GM21381 (cell line): Measurements from ENCODE around the gene TOP2B.

Experiments used
- ATAC-seq: cut with Tn5 transposase; IDR thresholded peaks from one replicate; pipeline ENCODE4 v1.9.1; 2021; ENCODE audit warnings: mild to moderate bottlenecking, moderate library complexity; ENCODE audit not compliant: unreplicated experiment

TOP2B gene

DNA sequence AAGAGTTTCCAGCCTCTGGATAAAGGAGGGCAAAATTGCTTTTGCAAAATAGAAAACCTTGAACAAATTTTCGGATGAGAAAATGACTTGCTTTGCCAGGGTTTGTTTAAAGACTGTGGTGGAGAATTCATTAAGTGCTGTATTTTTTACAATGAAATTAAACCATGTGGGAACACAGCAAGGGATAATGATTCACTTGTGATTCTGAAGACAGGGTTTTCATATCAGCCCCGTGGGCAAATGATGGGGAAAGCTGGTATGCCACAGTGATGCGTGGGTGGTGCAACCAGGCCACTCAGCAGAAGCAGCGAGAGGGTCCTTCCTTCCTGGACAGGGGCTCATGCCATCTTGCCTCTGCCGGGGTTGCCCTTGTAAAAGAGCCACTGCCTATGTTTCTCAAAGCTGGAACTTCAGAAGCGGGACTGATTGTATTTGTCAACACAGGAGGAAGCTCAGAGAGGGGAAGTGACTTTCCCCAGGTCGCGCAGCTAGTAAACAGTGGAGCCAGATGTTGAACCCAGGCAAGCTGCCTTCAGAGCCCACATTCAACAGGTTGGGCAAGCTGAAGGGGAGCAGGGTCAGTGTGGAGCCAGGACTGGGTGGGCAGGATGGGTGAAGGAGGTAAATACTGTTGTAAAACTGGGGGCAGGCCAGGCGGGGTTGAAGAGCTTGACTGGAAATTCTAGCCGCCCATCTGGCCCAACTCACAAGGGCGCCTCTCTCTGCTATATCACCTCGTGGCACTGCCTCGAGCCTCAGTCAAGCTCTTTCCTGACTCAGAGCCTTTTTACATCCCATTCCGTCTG is 79.1 kb downstream of the TOP2B start:
- no peak for ATAC-seq

DNA sequence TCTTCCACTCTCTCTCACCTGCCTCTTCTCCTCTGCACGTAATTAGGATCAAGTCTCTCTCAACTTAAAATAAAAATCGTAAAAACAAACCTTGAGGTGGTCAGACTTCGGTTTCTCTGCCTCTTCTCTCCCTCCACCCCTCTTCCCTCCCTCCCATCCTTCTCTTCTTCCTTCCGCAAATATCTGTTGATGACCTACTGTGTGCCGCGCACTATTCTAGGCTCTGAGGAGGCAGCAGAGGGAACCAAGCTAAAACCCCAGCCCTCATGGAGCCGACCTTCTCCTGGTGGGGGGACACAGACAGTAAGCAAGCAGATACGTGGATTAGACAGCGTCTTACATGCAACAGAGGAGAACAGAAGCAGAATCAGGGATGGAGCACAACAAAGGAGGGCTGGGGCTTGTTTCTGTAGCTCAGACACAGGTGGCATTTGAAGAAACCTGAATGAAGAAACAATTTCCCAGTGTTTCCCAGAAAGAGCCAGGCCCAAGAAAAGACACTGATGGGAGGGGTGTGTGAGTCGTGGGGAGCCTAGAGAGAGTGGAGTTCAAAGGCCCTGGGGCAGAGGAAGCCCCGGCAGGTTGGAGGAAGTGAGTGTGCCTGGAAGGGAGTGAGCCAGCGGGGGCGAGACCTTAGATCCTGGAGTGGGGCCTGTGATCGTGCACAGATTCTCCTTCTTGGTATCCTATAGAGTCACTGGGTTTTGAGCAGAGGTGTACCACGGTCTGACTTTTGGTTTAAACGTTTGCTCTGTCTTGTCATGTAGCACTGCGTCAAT is 80.5 kb downstream of the TOP2B start:
- no peak for ATAC-seq

DNA sequence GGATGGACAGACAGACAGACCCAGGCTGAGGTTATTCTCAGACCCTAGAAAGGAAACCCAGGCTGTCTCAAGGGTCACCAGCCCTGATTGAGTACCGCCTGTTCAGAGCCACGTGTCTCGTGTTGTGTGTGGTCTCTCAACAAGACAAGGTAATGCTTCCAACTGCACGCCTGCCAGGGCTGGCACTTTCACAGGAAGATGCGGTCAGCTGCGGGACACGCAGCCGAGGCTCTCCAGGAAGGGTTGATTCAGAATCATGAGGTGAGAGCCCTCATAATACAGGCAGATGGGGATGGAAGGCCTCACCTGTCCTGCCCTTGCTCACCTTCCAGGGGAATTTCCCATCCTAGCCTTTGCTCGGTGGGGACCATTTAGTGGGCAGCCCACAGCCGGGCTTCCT is 81.4 kb downstream of the TOP2B start:
- ATAC-seq: no peak

DNA sequence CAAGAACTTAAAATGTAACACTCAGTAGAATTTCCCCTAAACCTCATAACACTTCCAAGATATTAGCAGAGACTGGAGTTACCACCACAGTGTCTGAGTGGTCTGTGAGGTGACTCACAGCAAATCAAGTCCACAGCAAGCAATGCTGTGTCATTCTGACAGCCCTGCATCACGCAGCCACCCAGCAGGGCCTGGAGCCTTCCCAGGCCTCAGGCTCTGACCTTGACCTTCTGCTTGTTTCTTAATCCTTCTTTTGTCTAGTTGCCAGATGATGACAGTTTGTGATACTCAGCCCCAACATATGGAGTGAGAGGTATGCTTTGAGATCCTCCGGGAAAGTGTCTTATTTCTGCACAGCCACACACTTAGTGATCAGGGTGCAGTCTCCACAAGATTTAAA is 82.5 kb downstream of the TOP2B start:
- no peak for ATAC-seq

DNA sequence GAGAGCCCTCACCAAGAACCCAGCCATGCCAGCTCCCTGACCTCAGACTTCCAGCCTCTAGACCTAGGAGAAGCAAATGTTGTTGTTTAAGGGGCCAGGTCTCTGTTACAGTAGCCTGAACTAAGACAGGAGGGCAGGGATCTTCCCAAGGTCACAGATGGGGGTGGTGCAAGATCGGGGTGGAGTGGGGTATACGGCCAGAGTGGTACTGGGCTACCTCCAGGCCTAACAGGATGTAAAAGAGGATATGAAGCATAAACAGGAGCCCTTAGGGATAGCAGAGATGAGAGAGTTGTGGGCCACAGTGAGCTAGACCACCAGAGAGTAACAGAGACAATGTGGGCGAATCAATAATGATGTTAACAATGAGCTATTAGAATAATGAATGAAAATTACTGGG is 82.9 kb downstream of the TOP2B start:
- ATAC-seq: no peak

DNA sequence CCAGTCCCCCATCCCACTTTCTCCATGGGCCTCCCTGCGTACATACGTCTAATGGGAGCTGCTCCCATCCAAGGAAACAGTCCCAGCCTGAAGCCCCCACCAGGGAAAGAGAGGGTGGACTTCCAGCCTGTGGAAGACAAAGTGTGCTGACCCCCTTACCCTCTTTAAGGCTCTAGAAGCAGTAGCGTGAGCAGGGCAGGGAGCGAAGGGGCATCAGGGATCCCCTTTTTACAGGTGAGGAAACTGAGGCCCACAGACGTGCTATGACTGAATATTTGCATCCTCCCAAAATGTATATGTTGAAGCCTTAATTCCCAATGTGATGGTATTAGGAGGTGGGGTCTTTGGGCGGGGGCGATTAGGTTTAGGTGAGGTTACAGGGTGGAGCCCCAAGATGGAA is 83.4 kb downstream of the TOP2B start:
- ATAC-seq: no peak

DNA sequence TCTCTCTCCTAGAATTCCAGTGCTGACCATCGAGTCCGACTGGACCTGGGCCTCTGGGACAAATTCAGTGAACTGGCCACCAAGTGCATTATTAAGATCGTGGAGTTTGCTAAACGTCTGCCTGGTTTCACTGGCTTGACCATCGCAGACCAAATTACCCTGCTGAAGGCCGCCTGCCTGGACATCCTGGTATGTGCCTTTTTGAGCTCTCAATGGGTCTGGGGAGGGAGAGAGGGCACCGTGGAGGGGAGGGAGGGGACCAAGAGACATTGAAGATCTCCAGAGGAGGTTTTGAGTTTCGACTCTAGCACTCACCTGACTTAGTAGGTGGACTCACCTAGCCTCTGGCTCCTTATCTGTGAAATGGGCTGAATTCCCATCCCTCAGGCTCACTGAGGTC is 84.2 kb downstream of the TOP2B start:
- no peak for ATAC-seq

DNA sequence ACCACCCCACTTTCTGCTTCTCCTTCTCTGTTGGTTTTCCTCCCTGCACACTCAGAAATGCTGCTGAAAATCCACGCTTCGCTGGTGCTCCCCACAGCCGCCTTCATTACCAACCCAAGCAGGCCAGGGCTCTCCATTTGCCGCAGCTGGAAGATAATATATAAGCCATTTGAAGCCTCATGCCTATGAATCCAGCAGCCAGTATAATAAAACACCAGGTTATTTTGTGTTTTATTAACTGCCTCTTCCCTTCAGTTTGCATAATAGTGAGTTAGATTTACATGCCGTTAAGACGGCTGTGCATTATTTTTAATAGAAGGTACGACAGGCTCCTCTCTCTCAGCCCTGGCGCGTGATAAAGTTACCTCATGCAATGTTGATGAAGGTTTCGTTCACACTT is 86.6 kb downstream of the TOP2B start:
- no peak for ATAC-seq

DNA sequence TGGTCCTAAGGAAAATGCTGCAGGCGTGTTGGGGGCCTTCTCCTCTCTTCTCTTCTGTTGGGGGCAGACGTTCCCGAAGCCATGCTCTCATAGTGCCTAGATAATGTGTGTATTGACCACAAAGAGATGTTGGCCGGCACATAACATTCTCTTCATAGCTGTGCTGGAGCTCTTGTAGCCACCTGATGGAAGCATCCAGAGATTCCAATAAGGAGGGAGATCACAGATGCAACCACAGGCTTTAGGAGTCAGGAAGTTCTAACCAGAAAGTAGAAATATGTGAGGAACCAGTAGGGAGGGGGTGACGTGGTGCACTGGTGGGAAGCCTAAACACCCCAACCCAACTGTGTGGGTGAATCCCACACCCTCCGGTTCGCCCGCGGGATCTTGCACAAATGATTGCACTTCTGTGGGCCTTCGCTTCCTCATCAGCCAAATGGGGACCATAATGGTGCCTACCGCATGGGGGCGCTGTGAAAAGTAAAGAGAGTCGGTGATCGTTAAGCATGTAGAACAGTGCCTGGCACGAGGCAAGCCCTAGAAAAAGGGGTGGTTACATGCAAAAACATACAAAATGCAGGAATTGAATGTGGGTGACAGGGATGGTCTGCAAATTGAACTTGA is 87.8 kb downstream of the TOP2B start:
- no peak for ATAC-seq

DNA sequence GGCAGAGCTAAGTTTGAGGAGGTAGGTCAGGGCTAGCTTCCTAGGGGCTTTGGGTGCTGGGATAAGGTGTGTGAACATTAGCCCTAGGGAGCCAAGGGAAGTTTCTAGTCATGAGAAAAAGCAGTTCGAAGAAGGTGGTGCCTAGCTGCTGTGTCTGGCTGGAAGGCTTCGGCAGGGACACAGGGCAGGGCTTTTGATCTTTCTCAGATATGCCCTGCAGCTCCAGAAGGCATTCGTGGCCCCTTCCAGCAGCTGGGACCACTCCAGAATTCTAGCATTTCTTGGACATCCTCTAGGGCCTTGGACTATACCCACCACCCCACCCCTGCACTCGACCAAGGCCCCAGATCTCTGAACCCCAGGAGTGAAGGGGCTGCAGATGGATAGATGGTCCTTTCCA is 88.6 kb downstream of the TOP2B start:
- ATAC-seq: no peak

DNA sequence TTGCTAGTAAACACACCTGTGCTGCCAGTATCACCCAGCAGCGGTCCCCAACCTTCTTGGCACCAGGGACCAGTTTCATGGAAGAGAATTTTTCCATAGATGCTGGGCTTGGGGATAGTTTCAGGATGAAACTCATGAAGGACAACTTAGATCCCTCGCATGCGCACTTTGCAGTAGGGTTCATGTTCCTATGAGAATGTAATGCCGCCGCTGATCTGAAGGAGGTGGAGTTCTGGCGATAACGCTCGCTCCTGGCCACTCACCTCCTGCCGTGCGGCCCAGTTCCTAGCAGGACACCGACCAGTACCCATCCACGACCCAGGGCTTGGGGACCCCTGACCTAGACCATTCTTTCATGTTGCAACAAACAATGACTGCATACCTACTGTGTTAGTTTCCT is 89.7 kb downstream of the TOP2B start:
- ATAC-seq: no peak

DNA sequence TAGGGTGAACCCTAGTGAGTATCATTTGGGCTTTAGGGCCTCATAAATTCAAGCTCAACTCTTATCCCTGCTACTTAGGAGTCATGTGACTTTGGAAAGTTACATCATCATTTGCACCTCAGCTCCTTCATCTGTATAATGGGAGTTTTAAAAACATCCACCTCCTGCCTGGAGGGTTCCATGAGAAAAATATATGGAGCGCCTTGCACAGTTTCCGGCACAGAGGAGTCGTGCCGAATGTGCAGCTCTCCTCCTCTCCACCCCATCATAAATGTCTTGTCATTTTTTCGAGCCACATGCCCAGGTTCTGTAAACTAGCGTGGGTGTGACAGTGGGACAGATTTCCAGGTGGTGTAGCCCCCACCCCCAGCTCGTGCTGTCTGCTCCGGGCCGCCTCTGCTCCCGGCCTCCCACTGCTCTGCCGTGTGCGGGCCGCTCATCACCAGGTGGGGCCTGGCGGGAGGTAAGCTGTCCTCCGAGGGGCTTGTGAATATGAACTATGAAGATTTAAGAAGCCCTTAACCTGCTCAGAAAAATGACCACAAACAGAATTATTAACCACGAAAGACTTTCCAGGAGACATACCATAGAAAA is 90.4 kb downstream of the TOP2B start:
- no peak for ATAC-seq

DNA sequence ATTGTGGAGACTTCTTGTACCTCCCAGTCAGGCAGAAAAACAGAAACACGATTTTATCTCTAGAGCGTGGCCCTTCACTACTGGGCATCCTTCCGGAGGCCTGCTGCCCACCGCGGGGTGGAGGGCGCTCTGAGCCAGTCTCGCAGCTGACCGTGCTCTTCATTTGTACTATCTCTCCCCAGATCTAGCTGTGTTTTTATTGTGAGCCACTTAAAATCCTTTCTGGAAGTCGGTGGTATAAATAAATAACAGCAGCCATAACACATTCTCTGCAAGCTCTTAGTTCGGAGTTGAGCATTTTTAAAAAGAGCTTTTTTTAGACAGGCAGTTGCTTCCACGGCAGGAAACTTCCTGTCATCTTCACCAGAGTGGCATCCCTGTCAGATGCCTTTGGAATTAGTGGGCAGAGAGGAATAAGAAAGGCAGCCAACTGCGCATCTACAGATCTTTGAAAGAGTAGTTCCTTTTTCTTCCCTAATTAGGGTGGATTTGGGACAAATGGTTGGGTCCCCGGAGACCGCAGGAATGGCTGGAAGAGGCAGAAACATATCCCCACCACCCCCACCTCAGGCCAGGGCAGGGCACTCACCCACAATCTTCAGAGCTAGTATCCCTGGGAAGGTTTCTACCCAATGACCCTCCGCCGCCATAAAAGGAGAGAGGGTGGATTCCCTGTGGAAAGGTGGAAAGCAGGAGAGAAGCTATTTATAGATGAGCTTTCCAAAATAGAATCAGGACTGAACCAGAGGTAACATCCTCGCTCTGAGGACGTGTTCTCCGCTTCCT is 91.1 kb downstream of the TOP2B start:
- ATAC-seq: no peak

DNA sequence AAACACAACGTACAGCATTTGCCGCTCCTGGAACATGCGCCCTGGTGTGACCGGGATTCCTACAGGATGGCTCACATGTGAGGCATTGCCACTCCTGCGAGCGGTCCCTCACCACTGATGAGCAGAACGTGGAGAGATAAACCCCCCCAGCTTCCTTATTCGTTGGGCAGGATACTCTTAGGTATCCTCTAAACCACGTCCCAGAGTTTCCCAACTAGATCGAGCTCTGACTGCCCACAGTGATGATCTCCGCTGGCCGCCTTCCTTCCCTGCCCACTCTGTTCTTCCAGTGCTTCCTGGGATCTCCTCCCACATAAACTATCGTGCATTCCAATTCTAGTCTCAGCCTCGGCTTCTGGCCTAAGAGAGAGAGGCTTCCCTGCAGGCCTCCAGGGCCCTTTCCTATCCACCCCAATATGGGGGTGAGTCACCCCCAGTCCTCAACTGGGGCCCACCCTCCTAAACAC is 91.8 kb downstream of the TOP2B start:
- no peak for ATAC-seq

DNA sequence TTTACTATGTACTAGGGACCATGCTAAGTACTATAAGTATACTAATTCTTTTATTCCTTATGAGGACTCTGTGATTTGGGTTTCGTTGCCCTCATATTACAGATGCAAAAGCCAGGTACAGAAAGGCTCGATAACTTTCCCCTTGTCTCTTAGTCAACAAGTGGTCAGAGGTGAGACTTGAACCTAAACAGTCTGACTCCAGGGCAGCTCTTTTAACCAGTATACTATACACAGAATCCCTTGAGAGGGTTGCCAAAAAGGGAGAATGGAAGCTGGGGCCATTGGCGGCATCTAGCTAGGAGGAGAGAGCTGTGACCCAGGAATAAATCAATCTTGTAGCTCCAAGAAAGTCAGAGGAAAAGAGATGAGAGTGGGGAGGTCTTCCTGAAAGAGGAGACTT is 92.4 kb downstream of the TOP2B start:
- ATAC-seq: no peak

DNA sequence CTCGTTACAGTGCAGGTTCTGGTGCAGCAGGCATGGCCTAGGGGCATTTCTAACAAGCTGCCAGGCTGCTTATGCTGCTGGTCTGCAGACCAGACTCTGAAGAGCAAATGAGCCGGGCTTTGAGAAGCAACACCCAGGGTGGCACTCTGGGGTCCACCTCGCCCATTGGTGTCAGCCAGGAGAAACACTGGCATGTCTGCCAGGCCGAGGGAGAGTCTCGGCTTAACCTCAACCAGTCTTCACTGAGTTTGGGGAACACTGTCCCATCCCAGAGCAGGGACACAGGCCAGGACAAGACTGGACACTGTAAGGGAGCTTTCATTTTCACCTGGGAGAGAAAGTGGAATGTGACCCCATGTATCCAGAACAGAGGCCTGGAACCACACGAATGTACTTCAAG is 93.4 kb downstream of the TOP2B start:
- no peak for ATAC-seq

DNA sequence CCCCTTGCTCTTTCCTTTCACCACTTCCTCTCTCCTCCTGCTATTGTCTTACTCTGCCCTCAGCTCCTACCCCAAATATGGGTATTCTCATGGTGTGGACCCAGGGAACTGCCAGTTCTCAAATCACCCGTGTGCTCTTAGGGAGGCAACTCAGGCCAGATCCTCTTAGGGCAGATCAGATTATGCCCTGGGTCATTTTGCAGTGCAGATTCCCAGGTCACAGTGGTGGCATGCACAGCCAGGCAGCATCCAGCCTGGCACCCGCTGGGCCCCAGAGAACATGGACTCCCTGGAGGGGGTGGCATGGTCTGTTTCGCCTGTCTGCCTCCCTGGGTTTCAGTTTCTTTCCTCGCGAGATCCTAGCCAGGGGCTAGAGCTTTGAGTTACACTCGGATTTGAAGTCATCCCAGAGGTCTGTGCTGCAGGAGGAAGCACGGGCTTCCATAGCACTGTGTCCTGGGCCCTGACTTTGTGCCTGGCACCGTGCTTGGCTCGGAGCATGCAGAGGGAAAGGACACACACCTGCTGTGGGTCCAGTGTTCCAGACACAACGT is 96.1 kb downstream of the TOP2B start:
- no peak for ATAC-seq

DNA sequence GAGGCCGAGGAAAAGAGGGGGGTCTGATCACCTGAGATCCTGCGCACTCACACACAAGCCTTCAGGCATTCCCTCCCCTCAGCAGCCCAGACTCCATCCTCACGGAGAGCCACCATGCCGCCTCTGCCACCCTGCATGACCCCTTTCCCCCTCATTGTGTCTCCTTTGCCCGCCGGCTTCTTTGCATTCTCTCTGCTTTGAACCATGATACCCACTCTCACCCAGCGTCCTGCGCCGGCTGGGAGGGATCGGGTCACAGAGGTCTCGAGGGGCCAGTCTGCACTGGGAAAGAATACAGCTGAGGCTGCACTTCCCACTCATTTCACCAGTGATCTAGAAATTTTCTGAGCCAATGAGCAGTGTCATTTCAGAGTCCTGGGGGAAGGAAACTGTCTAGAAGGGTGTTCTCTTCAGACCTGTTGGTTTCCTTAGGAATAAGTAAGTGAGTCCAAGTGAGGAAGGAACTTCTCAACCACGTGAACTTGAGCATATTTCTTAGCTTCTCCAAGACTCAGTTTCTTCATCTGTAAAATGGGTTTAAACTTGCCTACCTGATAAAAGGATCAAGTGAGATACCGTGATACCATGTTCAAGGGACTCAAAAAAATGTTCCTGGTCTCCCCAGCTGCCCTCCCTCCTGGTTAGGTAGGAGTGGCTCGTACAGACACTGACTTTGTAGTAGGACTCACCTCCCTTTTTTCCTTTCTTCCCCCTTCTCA is 96.7 kb downstream of the TOP2B start:
- ATAC-seq: no peak

DNA sequence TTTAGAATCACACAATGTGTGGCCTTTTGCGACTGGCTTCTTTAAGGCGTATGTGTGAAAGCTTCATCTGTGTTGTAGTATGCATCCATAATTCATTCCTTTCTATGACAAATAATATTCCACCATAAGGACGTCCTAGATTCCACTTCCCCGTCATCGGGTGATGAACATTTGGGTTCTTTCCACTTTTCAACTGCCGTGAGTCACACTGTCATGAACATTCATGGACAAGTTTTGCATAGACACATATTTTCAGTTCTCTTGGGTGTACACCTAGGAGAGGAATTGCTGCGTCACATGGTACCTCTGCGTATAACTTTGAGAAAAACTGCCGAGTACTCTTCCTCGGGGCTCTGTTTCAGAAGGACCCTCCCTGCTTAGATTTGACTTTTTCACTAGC is 97.3 kb downstream of the TOP2B start:
- ATAC-seq: no peak
